IPS-18c (cell line): ENCODE data around the gene CACNA2D2.

Experiments used
- H3K4me3 ChIP-seq: 2 replicates; pipeline ENCODE4 v1.7.0; 2013; ENCODE audit warnings: low read depth, mild to moderate bottlenecking, low read length, moderate library complexity; ENCODE audit not compliant: insufficient read depth
- H3K9me3 ChIP-seq: one replicate; pipeline ENCODE4 v1.6.1; 2013; ENCODE audit warnings: mild to moderate bottlenecking, low read length, moderate library complexity; ENCODE audit not compliant: control insufficient read depth, insufficient read depth

The CACNA2D2 gene

GRCh38 chr3:50339485-50340146 lies 163.8 kb downstream of the CACNA2D2 start:
- H3K9me3 ChIP-seq = no peaks in the 10 kb centered on the region
- H3K4me3 ChIP-seq = peak overlapping the region; percentile 50

DNA sequence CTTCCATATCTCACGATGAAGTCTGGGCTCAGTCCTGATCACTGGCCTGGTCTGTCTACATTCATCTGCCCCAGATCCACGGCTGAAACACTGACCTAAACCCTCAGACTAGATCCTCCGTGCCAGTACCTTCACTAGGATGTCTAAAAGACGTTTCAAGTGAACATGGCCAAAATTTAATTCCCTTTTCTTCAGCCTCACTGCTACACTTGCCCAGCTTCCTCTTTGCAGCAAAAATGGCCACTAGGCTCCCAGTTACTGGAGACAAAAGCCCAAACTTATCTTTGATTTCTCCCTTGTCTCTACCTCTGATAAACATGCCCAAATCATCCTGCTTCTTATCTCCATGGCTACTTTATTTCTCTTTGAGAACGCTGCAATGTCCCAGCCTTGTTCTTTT lies 164.5 kb downstream of the CACNA2D2 start:
- no peaks in the 10 kb centered on the region for H3K9me3 ChIP-seq
- H3K4me3 ChIP-seq = no peak overlapping the region

- Histone ChIP-seq H3K9me3 (no peaks in the 10 kb centered on the region), H3K4me3 (peak overlapping the region; percentile 83)
These were observed 166.1 kb downstream of the CACNA2D2 start for GRCh38 chr3:50337175-50337861.

- peak overlapping the region; percentile 83 for H3K4me3 ChIP-seq
- H3K9me3 ChIP-seq = no peaks in the 10 kb centered on the region
These were observed 166.8 kb downstream of the CACNA2D2 start for GRCh38 chr3:50336452-50337174.

- no peak overlapping the region; the same call in 1 of the 2 replicates for H3K4me3 ChIP-seq
- H3K9me3 ChIP-seq = no peaks in the 10 kb centered on the region
These were observed 168.9 kb downstream of the CACNA2D2 start for GRCh38 chr3:50334339-50335075.

- Histone ChIP-seq H3K4me3 (no peak overlapping the region), H3K9me3 (no peaks in the 10 kb centered on the region)
These were observed 169.6 kb downstream of the CACNA2D2 start for GRCh38 chr3:50333744-50334328.

DNA sequence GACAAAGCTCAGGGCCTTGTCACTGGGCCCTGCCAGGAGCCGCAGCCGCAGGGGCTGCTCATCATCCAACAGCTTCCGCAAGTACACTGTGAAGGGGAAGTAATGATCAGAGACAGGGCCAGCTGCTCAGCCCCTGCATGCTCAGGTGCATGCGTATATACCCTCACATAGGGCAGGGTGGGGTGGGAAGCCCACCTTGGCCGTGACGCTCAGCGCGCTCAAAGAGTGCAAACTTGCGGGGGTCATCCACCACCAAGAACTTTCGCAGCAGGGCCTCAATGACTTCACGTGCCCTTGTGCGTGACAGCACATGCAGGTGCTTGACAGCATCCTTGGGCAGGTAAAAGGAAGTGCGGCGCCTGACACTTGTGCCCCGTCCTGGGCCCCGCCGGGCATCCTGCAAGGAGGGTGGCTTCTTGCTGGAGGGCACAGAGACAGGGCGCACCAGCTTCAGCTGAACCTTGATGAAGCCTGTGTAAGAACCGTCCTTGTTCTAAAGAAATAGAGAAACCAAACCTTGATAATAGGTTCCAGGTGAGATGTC lies 172.0 kb downstream of the CACNA2D2 start:
- Histone ChIP-seq H3K4me3 (no peak overlapping the region), H3K9me3 (peaks cover 8% of the 10 kb centered on the region)

GRCh38 chr3:50330330-50330729 lies 173.1 kb downstream of the CACNA2D2 start:
- Histone ChIP-seq H3K4me3 (no peak overlapping the region), H3K9me3 (peaks cover 8% of the 10 kb centered on the region)

- H3K9me3 ChIP-seq = peaks cover 8% of the 10 kb centered on the region
- H3K4me3 ChIP-seq = peak within 1 kb of the TSS; percentile 91
These were observed 175.3 kb downstream of the CACNA2D2 start, which contains the start of gene TUSC2 for GRCh38 chr3:50327943-50328691. Gene TUSC2 (minus strand): TSS chr3:50328223. CDS start chr3:50328099, 124 bp downstream.

DNA sequence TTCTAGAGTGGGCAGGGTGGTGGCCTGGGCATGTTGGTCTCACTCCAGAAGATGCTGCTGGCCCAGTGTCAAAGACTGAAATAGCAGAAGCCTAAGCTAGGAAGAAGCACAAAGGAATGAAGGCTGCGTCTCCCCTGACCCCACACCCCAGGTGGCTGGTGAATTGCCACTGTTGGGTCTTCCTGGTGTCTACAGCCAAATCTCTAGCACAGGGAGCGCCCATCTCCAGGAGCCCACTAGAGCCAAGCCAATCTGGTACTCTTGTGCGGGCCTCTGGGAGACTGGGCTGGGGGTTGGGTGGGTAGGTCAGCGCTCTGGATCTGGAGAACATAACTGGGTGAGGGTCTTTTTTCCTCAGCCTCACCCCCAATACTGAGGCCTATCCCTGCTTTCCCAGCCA lies 176.3 kb downstream of the CACNA2D2 start:
- H3K4me3 ChIP-seq = peak overlapping the region; percentile 91
- peaks cover 8% of the 10 kb centered on the region for H3K9me3 ChIP-seq

DNA sequence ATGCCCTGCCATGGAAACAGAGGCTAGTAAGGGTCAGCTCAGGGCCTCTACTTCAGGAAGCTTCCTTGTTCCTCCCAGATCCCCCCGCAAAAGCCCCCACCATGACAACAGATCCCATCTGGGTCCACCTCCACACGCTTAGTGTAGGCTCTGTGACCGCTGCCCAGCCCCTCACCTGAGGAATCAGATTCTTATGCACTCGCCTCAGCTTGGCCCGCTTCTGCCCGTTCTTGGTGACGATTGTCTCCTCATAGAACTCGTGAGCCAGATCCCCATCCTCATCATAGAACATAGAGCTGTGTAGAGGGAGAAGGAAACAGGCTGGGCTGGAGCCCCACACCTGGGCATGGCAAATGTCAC lies 177.3 kb downstream of the CACNA2D2 start:
- Histone ChIP-seq H3K9me3 (peaks cover 8% of the 10 kb centered on the region), H3K4me3 (no peak overlapping the region)

- peaks cover 8% of the 10 kb centered on the region for H3K9me3 ChIP-seq
- no peak overlapping the region for H3K4me3 ChIP-seq
These were observed 177.8 kb downstream of the CACNA2D2 start for GRCh38 chr3:50325497-50326181.

- no peak overlapping the region for H3K4me3 ChIP-seq
- peaks cover 8% of the 10 kb centered on the region for H3K9me3 ChIP-seq
These were observed 178.3 kb downstream of the CACNA2D2 start for GRCh38 chr3:50325113-50325480.

- Histone ChIP-seq H3K9me3 (peaks cover 8% of the 10 kb centered on the region), H3K4me3 (no peak overlapping the region)
These were observed 178.9 kb downstream of the CACNA2D2 start for GRCh38 chr3:50324351-50325112.

GRCh38 chr3:50323614-50324199 lies 179.7 kb downstream of the CACNA2D2 start:
- Histone ChIP-seq H3K9me3 (peaks cover 8% of the 10 kb centered on the region), H3K4me3 (no peak overlapping the region)
